GM12872 (cell line): ENCODE results near the gene DDB1.

Source experiments
- TF ChIP-seq, protein P1 (sequence below): IDR thresholded peaks from 3 replicates; pipeline ENCODE4 v1.5.1; 2011; ENCODE audit warnings: low read depth, mild to moderate bottlenecking, low read length, moderate library complexity; ENCODE audit not compliant: insufficient read depth

Gene DDB1

DNA sequence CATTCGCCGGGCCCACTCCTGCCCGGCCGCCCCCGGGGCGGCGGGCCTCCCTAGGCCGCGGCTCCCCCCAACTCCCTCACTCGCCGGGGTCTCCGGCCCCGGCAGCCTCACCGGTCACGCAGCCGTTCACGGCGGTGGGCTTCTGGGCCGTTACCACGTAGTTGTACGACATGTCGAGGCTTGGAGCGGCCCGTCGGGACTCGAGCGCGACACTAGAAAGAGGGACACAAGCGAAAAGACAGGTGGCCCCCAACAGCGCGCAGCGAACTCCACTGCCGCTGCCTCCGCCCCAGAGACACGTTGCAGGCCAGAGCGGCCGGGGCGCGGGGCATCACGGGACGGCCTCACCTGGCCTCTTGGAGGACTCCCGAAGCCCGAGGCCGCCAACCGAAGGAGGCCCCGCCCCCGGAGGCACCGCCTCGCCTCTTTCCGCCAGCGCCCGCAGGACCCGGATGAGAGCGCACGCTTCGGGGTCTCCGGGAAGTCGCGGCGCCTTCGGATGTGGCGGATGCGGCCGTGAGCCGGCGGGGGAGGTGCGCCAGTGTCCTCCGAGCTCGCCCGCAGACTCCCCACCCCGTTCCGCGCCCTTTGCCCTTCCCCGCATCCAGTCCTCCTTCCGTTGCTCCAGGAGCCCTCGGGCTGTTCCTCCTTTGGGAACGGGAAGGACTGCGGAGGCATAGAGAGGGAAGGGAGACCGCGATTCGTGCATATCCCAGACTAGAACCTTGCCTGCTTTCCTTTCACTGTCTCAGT is at the start of gene DDB1, which contains the start of gene TKFC:
Gene DDB1, minus strand, starts transcription at position 309 of the 753 bp plus-strand sequence. Its CDS starts 137 bp downstream, at position 172.
Gene TKFC, plus strand, starts transcription at position 432 of the 753 bp plus-strand sequence. CDS start 1,501 bp downstream, outside the sequence.
- TF ChIP-seq, protein P1, sequence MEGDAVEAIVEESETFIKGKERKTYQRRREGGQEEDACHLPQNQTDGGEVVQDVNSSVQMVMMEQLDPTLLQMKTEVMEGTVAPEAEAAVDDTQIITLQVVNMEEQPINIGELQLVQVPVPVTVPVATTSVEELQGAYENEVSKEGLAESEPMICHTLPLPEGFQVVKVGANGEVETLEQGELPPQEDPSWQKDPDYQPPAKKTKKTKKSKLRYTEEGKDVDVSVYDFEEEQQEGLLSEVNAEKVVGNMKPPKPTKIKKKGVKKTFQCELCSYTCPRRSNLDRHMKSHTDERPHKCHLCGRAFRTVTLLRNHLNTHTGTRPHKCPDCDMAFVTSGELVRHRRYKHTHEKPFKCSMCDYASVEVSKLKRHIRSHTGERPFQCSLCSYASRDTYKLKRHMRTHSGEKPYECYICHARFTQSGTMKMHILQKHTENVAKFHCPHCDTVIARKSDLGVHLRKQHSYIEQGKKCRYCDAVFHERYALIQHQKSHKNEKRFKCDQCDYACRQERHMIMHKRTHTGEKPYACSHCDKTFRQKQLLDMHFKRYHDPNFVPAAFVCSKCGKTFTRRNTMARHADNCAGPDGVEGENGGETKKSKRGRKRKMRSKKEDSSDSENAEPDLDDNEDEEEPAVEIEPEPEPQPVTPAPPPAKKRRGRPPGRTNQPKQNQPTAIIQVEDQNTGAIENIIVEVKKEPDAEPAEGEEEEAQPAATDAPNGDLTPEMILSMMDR: no peak

DNA sequence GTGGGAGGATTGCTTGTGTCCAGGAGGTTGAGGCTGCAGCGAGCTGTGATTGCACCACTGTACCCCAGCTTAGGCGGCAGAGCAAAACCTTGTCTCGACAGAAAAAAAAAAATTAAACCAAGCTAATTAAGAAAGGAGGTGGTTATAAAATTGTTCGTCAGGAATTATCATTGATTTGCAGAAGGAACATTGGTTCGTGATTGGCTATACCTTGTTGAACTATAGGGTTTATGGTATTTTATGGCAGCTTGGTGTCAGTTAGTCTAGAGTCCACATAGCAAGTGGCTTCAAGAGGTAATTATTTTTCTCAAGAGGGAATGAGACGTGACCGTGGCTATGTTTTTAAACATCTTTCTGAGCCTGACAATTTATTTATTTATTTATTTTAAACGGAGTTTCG is 48.0 kb upstream of the DDB1 start:
- TF ChIP-seq, protein P1: no peak

DNA sequence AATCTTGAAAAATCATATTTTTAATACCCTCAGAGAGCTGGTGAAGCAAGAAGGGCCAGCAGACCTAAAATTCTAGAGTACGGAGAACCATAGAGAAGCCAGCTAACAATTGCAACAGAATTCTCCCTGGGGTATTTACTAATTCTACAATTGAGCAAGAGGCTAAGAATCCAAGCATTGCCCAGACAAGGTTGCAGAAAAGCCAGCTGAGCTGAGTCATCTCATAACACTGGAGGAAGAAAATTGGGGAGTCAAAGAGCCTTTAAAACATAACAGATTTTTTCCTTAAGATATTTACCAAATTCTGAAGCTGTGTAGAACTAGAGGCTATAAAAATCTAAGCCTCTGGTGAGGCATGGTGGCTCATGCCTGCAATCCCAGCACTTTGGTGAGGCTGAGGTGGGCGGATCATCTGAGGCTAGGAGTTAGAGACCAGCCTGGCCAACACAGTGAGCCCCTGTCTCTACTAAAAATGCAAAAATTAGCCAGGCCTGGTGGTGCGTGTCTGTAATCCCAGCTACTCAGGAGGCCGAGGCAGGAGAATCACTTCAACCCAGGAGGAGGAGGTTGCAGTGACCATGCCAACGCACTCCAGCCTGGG is 45.9 kb upstream of the DDB1 start:
- TF ChIP-seq, protein P1: no peak

DNA sequence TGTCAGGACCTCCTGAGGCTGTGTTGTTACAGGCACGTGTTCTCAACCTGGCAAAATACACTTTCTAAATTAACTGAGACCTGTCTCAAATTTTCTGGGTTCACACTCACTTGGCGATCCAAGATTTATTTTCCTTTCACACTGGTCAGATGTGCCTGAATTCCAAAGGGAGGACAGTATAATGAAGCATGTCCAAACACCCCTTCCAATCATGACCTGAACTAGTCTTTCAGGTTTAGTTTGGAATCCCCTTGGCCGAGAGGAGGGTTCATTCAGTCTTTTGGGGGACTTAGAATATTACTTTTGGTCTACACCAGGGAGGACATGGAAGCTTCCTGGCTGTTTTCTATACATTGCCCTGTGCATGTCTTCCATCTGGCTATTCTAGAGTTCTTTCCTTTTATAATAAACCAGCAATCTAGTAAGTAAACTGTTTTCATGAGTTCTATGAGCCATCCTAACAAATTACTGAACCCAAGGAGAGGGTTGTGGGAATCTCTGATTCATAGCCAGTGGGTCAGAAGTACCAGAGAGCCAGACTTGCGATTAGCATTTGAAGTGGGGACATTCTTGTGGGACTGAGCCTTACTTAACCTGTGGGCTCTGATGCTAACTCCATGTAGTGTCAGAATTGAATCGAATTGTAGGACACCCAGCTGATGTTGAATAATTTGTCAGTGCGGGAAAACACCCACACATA is 44.7 kb upstream of the DDB1 start:
- TF ChIP-seq, protein P1: no peak

DNA sequence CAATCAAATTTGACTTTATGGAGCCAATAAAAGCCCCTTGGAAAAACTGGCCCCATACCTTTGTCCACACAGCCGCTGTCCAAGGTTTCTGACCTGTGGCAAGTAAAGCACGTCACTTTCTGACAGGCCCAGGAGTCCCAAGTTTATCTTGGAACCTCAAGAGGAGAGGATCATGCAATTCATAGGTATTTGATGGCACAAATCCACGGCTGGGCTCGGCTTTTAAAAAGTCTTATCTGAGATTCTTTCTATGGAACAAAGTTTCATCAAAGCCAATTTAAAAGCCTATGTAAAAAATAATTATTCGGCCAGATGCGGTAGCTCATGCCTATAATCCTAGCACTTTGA is 42.8 kb upstream of the DDB1 start:
- TF ChIP-seq, protein P1: no peak

DNA sequence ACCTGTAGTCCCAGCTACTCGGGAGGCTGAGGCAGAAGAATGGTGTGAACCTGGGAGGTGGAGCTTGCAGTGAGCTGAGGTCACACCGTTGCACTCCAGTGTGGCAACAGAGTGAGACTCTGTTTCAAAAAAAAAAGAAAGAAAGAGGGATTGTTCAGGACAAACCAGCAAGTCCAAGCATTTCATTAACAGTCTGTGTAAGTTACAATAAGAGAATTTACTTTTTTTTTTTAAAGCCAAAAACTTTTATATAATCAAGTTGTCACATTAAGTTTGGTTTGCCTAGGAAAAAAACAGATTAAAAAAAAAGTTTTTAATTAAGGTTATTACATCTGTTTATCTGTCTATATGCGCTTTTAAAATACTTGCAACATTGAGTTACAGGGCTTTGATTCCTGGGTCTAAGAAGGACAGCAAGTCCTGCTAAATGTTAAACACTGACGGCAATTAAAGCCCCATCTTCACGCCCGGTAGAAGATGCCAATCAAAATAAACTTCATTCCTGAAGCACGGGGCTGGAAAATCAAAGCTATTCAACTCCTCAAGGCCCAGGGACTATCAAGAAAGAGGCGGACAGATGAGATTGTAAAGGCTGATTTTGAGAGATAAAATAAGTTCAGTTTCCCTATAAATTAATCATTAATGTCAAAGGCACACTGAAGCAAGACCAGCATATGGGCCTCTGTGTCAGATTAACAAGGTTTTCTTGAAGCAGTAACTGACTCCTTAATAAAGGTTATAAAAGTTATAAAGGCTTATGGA is 39.9 kb upstream of the DDB1 start:
- TF ChIP-seq, protein P1: no peak
